HepG2 (cell line): ENCODE data around the gene BMPR2. TPM values are rescaled to one million over a fixed set of nuclear protein-coding genes. Genes with fewer than 3 reads are reported as not detected.

Experiments
- CSRNP2 ChIP-seq: sonication (generic); formaldehyde crosslinking; conservative IDR thresholded peaks from 2 replicates; pipeline ENCODE4 v1.8.0; 2022; ENCODE audit warnings: low read depth, missing genetic modification reagents
- HNF4G ChIP-seq, 2 experiments: sonication (generic) in 1 of 2; formaldehyde crosslinking in 1 of 2; IDR thresholded peaks; 2 replicates each; pipeline versions ENCODE4 v1.4.0 to v1.6.1; 2011 to 2020; ENCODE audit warnings: borderline replicate concordance in 2 of 2, low read depth in 2 of 2, mild to moderate bottlenecking in 2 of 2, low read length in 1 of 2, missing genetic modification reagents in 1 of 2, moderate library complexity in 1 of 2
- HNRNPH1 ChIP-seq: fragments of 200-400 bp; formaldehyde crosslinking; optimal IDR thresholded peaks from 2 replicates; pipeline ENCODE3; 2017; ENCODE audit warnings: mild to moderate bottlenecking, low read depth, low read length
- HNRNPLL ChIP-seq: fragments of 200-400 bp; formaldehyde crosslinking; IDR thresholded peaks from 2 replicates; pipeline ENCODE4 v1.6.1; 2017; ENCODE audit warnings: mild to moderate bottlenecking, low read depth, low read length; ENCODE audit not compliant: poor library complexity, severe bottlenecking
- NFIB ChIP-seq: sonication (generic); formaldehyde crosslinking; IDR thresholded peaks from 2 replicates; pipeline ENCODE4 v1.9.0; 2021; ENCODE audit warnings: missing genetic modification reagents, mild to moderate bottlenecking, borderline replicate concordance
- RORA ChIP-seq: sonication (generic); formaldehyde crosslinking; IDR thresholded peaks from 2 replicates; pipeline ENCODE4 v1.5.0; 2020; ENCODE audit warnings: mild to moderate bottlenecking, missing genetic modification reagents, moderate library complexity
- ZBTB49 ChIP-seq: sonication (generic); formaldehyde crosslinking; IDR thresholded peaks from 2 replicates; pipeline ENCODE4 v1.4.0; 2020; ENCODE audit warnings: missing genetic modification reagents, borderline replicate concordance
- ZNF296 ChIP-seq: sonication (generic); formaldehyde crosslinking; conservative IDR thresholded peaks from 2 replicates; pipeline ENCODE4 v1.5.0; 2020; ENCODE audit warnings: mild to moderate bottlenecking, missing genetic modification reagents
- ZNF317 ChIP-seq: sonication (generic); formaldehyde crosslinking; IDR thresholded peaks from 2 replicates; pipeline ENCODE4 v1.5.0; 2020; ENCODE audit warnings: mild to moderate bottlenecking, missing genetic modification reagents
- ZNF468 ChIP-seq: sonication (generic); formaldehyde crosslinking; IDR thresholded peaks from 2 replicates; pipeline ENCODE4 v1.8.0; 2022; ENCODE audit warnings: mild to moderate bottlenecking, moderate library complexity, missing genetic modification reagents
- ZNF558 ChIP-seq: sonication (generic); formaldehyde crosslinking; IDR thresholded peaks from 2 replicates; pipeline ENCODE4 v1.9.0; 2022; ENCODE audit warnings: mild to moderate bottlenecking, missing genetic modification reagents, borderline replicate concordance
- ZNF580 ChIP-seq: IDR thresholded peaks from 2 replicates; pipeline ENCODE4 v1.6.1; 2016; ENCODE audit warnings: low read depth, borderline replicate concordance
- ZNF589 ChIP-seq: sonication (generic); formaldehyde crosslinking; conservative IDR thresholded peaks from 2 replicates; pipeline ENCODE4 v1.8.0; 2022; ENCODE audit warnings: mild to moderate bottlenecking, moderate library complexity, missing genetic modification reagents
- ZNF850 ChIP-seq: sonication (generic); formaldehyde crosslinking; conservative IDR thresholded peaks from 2 replicates; pipeline ENCODE4 v1.9.0; 2021; ENCODE audit warnings: mild to moderate bottlenecking, missing genetic modification reagents
- ZXDC ChIP-seq: sonication (generic); formaldehyde crosslinking; IDR thresholded peaks from 2 replicates; pipeline ENCODE4 v1.5.0; 2020; ENCODE audit warnings: mild to moderate bottlenecking, missing genetic modification reagents
- polyA plus RNA-seq, 8 experiments: library from polyadenylated mRNA; depleted of rRNA in 3 of 8; stranded (reverse) in 7 of 8; unstranded in 1 of 8; fragments of >200 nt; fragmentation: Illumina TruSeq in 4 of 8; extraction: Trizol in 4 of 8; gene quantifications; 2 replicates each; pipeline versions ENCODE4 v1.2.1 to v1.2.3, GENCODE V29; 2011 to 2016; ENCODE audit warnings: low read depth in 4 of 8, missing spikeins in 1 of 8, mixed read lengths in 1 of 8; ENCODE audit not compliant: insufficient read depth in 1 of 8
- total RNA-seq, 5 experiments: library from RNA; depleted of rRNA; stranded (reverse); fragments of >200 nt; fragmentation: Illumina TruSeq; extraction: Trizol; gene quantifications; 2 replicates each; pipeline ENCODE4 v1.2.3, GENCODE V29; 2016; ENCODE audit warnings: low read depth in 1 of 5
- TF ChIP-seq, protein P1 (sequence below): sonication (generic); formaldehyde crosslinking; IDR thresholded peaks from 2 replicates; pipeline ENCODE4 v1.4.0; 2020; ENCODE audit warnings: missing genetic modification reagents
- TF ChIP-seq, protein P2 (sequence below): sonication (generic); formaldehyde crosslinking; IDR thresholded peaks from 2 replicates; pipeline ENCODE4 v1.5.0; 2020; ENCODE audit warnings: missing genetic modification reagents

The BMPR2 gene
- total and polyA plus RNA-seq, 2 of the 13 experiments (the other 11 are each of a cell fraction or from before 2014, with no cell fraction given), result 5.5 to 10.3 TPM

DNA sequence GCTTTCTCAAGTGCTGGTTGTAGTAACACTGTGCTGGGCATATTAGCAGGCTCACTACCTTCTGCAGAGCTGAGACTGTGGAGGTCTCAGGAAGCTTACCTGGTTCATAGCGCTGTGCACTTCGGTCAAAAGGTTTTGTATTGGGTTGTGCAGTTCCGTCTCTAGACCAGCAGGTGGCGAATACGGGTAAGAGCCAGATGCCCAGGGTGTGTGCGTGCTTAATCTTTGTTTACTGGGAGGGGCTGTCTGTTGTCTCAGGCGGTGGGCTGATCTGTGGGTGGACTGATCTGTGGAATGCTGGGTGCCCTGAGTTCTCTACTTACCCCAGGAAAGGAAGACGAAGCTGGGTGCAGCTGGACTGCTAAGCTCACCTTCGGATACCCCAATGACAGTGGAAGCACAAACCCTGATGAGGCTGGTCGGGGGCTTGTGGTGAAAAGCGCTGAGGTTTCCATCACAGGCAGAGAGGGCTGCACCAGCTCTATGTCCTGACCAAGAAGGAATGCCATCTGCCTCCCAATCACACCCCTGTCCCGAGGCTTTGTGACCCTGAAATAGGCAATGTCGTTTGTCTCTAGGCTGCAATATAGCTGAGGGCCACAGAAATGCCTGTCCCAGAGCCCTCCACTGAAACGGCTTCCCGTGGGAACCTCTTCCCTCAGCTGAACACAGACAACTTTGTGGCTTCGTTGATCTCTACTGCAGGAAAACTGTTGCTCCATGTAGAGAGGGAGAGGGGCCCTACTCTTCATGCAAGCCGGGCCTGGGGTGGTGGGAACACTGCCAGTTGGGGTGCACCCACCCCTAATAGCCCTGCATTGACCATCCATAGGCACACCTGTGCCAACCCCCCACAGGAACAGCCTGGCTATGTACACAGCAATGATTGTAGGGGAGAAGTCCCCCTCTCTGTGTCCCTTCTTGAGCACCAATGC is 212.8 kb downstream of the BMPR2 start (continued):
- TF ChIP-seq CSRNP2 (CRISPR knock-in tag) (no peak), ZNF850 (no peak), ZNF589 (no peak), HNF4G (IDR thresholded peaks at IDR 0.05; ENCODE audit: borderline replicate concordance, low read depth, low read length) (no peak; the same call in 1 of the 2 replicates), HNF4G (CRISPR knock-in tag; IDR thresholded peaks at IDR 0.05; ENCODE audit: borderline replicate concordance, low read depth) (no peak), RORA (CRISPR knock-in tag) (no peak), ZXDC (CRISPR knock-in tag) (no peak), ZBTB49 (no peak), ZNF468 (CRISPR knock-in tag) (no peak), ZNF317 (CRISPR knock-in tag) (peak; percentile 73; the same call in 1 of the 2 replicates), ZNF296 (CRISPR knock-in tag) (0 out of 2 replicates have a peak, but pooled peaks have one; percentile 47), HNRNPH1 (no peak), ZNF580 (CRISPR knock-in tag) (no peak; the same call in 1 of the 2 replicates), NFIB (peak; percentile 38; the same call in 1 of the 2 replicates), HNRNPLL (no peak), ZNF558 (CRISPR knock-in tag) (no peak)
- TF ChIP-seq, protein P1, sequence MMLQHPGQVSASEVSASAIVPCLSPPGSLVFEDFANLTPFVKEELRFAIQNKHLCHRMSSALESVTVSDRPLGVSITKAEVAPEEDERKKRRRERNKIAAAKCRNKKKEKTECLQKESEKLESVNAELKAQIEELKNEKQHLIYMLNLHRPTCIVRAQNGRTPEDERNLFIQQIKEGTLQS (CRISPR knock-in tag), result no peak
- TF ChIP-seq, protein P2, sequence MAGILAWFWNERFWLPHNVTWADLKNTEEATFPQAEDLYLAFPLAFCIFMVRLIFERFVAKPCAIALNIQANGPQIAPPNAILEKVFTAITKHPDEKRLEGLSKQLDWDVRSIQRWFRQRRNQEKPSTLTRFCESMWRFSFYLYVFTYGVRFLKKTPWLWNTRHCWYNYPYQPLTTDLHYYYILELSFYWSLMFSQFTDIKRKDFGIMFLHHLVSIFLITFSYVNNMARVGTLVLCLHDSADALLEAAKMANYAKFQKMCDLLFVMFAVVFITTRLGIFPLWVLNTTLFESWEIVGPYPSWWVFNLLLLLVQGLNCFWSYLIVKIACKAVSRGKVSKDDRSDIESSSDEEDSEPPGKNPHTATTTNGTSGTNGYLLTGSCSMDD (CRISPR knock-in tag), result no peak
